Trophoblast cell (in vitro differentiated cells and primary cell): ENCODE data around the gene ACCS.

Source experiments
- DNase-seq, 2 donors: peaks; one replicate each; pipeline ENCODE4 v3.0.0-alpha.2; 2016
- H2AFZ ChIP-seq: 2 replicates; pipeline ENCODE4 v1.6.1; 2013; ENCODE audit warnings: low read length, moderate library complexity, mild to moderate bottlenecking; ENCODE audit not compliant: insufficient read depth, poor library complexity
- H2AK5ac ChIP-seq: 2 replicates; pipeline ENCODE4 v1.6.1; 2013; ENCODE audit warnings: mild to moderate bottlenecking, low read length
- H2BK120ac ChIP-seq: 2 replicates; pipeline ENCODE4 v1.6.1; 2013; ENCODE audit warnings: low read length, mild to moderate bottlenecking, moderate library complexity; ENCODE audit not compliant: insufficient read depth, poor library complexity
- H2BK12ac ChIP-seq: 2 replicates; pipeline ENCODE4 v1.6.1; 2013; ENCODE audit warnings: mild to moderate bottlenecking, low read length, moderate library complexity
- H2BK5ac ChIP-seq: 2 replicates; pipeline ENCODE4 v1.6.1; 2013; ENCODE audit warnings: low read length, low read depth, moderate library complexity, mild to moderate bottlenecking; ENCODE audit not compliant: poor library complexity
- H3K14ac ChIP-seq: 2 replicates; pipeline ENCODE4 v1.6.1; 2013; ENCODE audit warnings: mild to moderate bottlenecking, low read length
- H3K18ac ChIP-seq: 2 replicates; pipeline ENCODE4 v1.6.1; 2013; ENCODE audit warnings: mild to moderate bottlenecking, low read length
- H3K23ac ChIP-seq: 2 replicates; pipeline ENCODE4 v1.6.1; 2013; ENCODE audit warnings: low read length
- H3K27ac ChIP-seq: 2 replicates; pipeline ENCODE4 v1.5.1; 2013; ENCODE audit warnings: low read depth, mild to moderate bottlenecking, inconsistent platforms, low read length, moderate library complexity
- H3K27me3 ChIP-seq: 2 replicates; pipeline ENCODE4 v1.6.1; 2013; ENCODE audit warnings: inconsistent platforms, mild to moderate bottlenecking, low read length, moderate library complexity; ENCODE audit not compliant: insufficient read depth
- H3K36me3 ChIP-seq, 2 experiments: 1 replicate in 1 of 2; 2 replicates in 1 of 2; pipeline ENCODE4 v1.6.1; 2013; ENCODE audit warnings: low read length in 2 of 2, mild to moderate bottlenecking in 2 of 2, moderate library complexity in 1 of 2; ENCODE audit not compliant: insufficient read depth in 2 of 2, control insufficient read depth in 1 of 2
- H3K4ac ChIP-seq: 2 replicates; pipeline ENCODE4 v1.6.1; 2013; ENCODE audit warnings: low read depth, mild to moderate bottlenecking, low read length, moderate library complexity
- H3K4me1 ChIP-seq, 2 experiments: 1 replicate in 1 of 2; 2 replicates in 1 of 2; pipeline ENCODE4 v1.6.1; 2013; ENCODE audit warnings: low read length in 2 of 2, mild to moderate bottlenecking in 2 of 2, moderate library complexity in 1 of 2; ENCODE audit not compliant: insufficient read depth in 2 of 2, control insufficient read depth in 1 of 2
- H3K4me2 ChIP-seq: 2 replicates; pipeline ENCODE4 v1.6.1; 2013; ENCODE audit warnings: inconsistent platforms, mild to moderate bottlenecking, low read length, moderate library complexity
- H3K4me3 ChIP-seq: 2 replicates; pipeline ENCODE4 v1.5.1; 2013; ENCODE audit warnings: mild to moderate bottlenecking, low read depth, low read length, inconsistent platforms
- H3K79me1 ChIP-seq: one replicate; pipeline ENCODE4 v1.6.1; 2013; ENCODE audit warnings: low read length
- H3K79me2 ChIP-seq: 2 replicates; pipeline ENCODE4 v1.6.1; 2013; ENCODE audit warnings: low read length, mild to moderate bottlenecking; ENCODE audit not compliant: control insufficient read depth, insufficient read depth, poor library complexity
- H3K9ac ChIP-seq: 2 replicates; pipeline ENCODE4 v1.6.1; 2013; ENCODE audit warnings: mild to moderate bottlenecking, low read length
- H3K9me3 ChIP-seq: 2 replicates; pipeline ENCODE4 v1.6.1; 2013; ENCODE audit warnings: low read depth, mild to moderate bottlenecking, control low read depth, inconsistent platforms, low read length; ENCODE audit not compliant: insufficient read depth
- H4K12ac ChIP-seq: 2 replicates; pipeline ENCODE4 v1.6.1; 2013; ENCODE audit warnings: low read depth, mild to moderate bottlenecking, low read length, moderate library complexity
- H4K8ac ChIP-seq: 2 replicates; pipeline ENCODE4 v1.6.1; 2013; ENCODE audit warnings: low read depth, mild to moderate bottlenecking, low read length, moderate library complexity
- H4K91ac ChIP-seq: one replicate; pipeline ENCODE4 v1.6.1; 2013; ENCODE audit warnings: low read depth, mild to moderate bottlenecking, low read length, moderate library complexity
- WGBS: extraction: QIAGEN DNeasy Blood & Tissue Kit; methylation state at CpG from one replicate; pipeline ENCODE4 v1.1.7; 2013; ENCODE audit warnings: missing lambda C conversion rate; ENCODE audit not compliant: insufficient read length, insufficient coverage; ENCODE audit errors: extremely low coverage; 5-methylcytosine and 5-hydroxymethylcytosine counted together

ACCS gene

GRCh38 chr11:44033856-44034255 lies 32.2 kb upstream of the ACCS start:
- H3K18ac ChIP-seq, result no peak overlapping the region
- H3K23ac ChIP-seq, result no peak overlapping the region

GRCh38 chr11:44034639-44035038 lies 31.4 kb upstream of the ACCS start:
- no peak overlapping the region for H3K4me2 ChIP-seq
- H3K79me2 ChIP-seq, result no peaks in the 10 kb centered on the region
- peaks cover 6 to 17% of the 10 kb centered on the region in 2 experiments for H3K4me1 ChIP-seq
- no peaks in the 10 kb centered on the region for H3K36me3 ChIP-seq
- H2AFZ ChIP-seq, result no peak overlapping the region
- H3K9ac ChIP-seq, result no peak overlapping the region
- H2BK5ac ChIP-seq, result no peak overlapping the region
- H3K27me3 ChIP-seq, result no peaks in the 10 kb centered on the region
- no peak overlapping the region for H3K18ac ChIP-seq
- H2AK5ac ChIP-seq, result no peak overlapping the region
- H4K8ac ChIP-seq, result no peak overlapping the region
- no peak overlapping the region for H2BK12ac ChIP-seq
- no peak overlapping the region for H2BK120ac ChIP-seq
- H3K4ac ChIP-seq, result no peak overlapping the region
- no peaks in the 10 kb centered on the region for H3K79me1 ChIP-seq
- no peak overlapping the region for H3K4me3 ChIP-seq
- H4K12ac ChIP-seq, result no peak overlapping the region
- H3K14ac ChIP-seq, result no peak overlapping the region
- no peak overlapping the region for H4K91ac ChIP-seq
- H3K9me3 ChIP-seq, result peaks cover 2% of the 10 kb centered on the region
- no peak overlapping the region for H3K27ac ChIP-seq
- DNase-seq, result no peak
- H3K23ac ChIP-seq, result no peak overlapping the region

More at GRCh38 chr11:44033856-44034255, 32.2 kb upstream of the ACCS start:
- no peak overlapping the region for H2AFZ ChIP-seq
- no peak overlapping the region for H2BK5ac ChIP-seq
- no peak overlapping the region for H3K4ac ChIP-seq
- DNase-seq, result no peak
- no peak overlapping the region for H2BK120ac ChIP-seq
- no peak overlapping the region for H4K91ac ChIP-seq
- H3K4me3 ChIP-seq, result no peak overlapping the region
- H2BK12ac ChIP-seq, result no peak overlapping the region
- no peak overlapping the region for H3K4me2 ChIP-seq
- no peak overlapping the region for H3K27ac ChIP-seq
- WGBS, result no CpG with 5 or more reads among the region's 3 CpGs
- peaks cover 2% of the 10 kb centered on the region for H3K9me3 ChIP-seq
- no peak overlapping the region for H2AK5ac ChIP-seq
- H3K79me1 ChIP-seq, result no peaks in the 10 kb centered on the region
- H3K9ac ChIP-seq, result no peak overlapping the region
- no peak overlapping the region for H4K12ac ChIP-seq
- peaks cover 6 to 20% of the 10 kb centered on the region in 2 experiments for H3K4me1 ChIP-seq
- no peaks in the 10 kb centered on the region for H3K36me3 ChIP-seq
- no peaks in the 10 kb centered on the region for H3K27me3 ChIP-seq
- H4K8ac ChIP-seq, result no peak overlapping the region
- no peaks in the 10 kb centered on the region for H3K79me2 ChIP-seq
- no peak overlapping the region for H3K14ac ChIP-seq

- Histone ChIP-seq H4K12ac (no peak overlapping the region), H3K4me2 (no peak overlapping the region), H3K4me3 (no peak overlapping the region), H3K79me1 (no peaks in the 10 kb centered on the region), H3K14ac (no peak overlapping the region), H4K91ac (no peak overlapping the region), H3K79me2 (no peaks in the 10 kb centered on the region), H3K18ac (no peak overlapping the region), H2BK12ac (no peak overlapping the region), H3K4me1 (peaks cover 2 to 4% of the 10 kb centered on the region in 2 experiments), H2BK120ac (no peak overlapping the region), H2BK5ac (no peak overlapping the region), H3K4ac (no peak overlapping the region), H3K27me3 (no peaks in the 10 kb centered on the region), H3K23ac (peak overlapping the region; percentile 15), H2AK5ac (no peak overlapping the region), H3K9ac (peak overlapping the region; percentile 2), H3K36me3 (no peaks in the 10 kb centered on the region), H3K9me3 (peaks cover 4% of the 10 kb centered on the region), H3K27ac (no peak overlapping the region), H4K8ac (no peak overlapping the region), H2AFZ (no peak overlapping the region)
- peak; percentile 76 to 90 for DNase-seq
- WGBS, result no CpG with 5 or more reads among the region's 12 CpGs
Measured at GRCh38 chr11:44036811-44037657, 29.0 kb upstream of the ACCS start.

GRCh38 chr11:44037658-44037998 lies 28.4 kb upstream of the ACCS start:
- DNase-seq, result no peak
- Histone ChIP-seq H3K36me3 (no peaks in the 10 kb centered on the region), H3K27ac (no peak overlapping the region), H3K18ac (no peak overlapping the region), H2AFZ (no peak overlapping the region), H3K4me3 (no peak overlapping the region), H3K79me1 (no peaks in the 10 kb centered on the region), H3K4ac (no peak overlapping the region), H3K4me2 (no peak overlapping the region), H3K4me1 (no peaks in the 10 kb centered on the region), H2BK12ac (no peak overlapping the region), H3K9ac (no peak overlapping the region), H3K23ac (no peak overlapping the region), H2BK5ac (no peak overlapping the region), H2BK120ac (no peak overlapping the region), H3K79me2 (no peaks in the 10 kb centered on the region), H3K9me3 (peaks cover 4% of the 10 kb centered on the region), H3K27me3 (no peaks in the 10 kb centered on the region), H4K12ac (no peak overlapping the region), H3K14ac (no peak overlapping the region), H4K91ac (no peak overlapping the region), H2AK5ac (no peak overlapping the region), H4K8ac (no peak overlapping the region)
- WGBS, result no CpG with 5 or more reads among the region's 2 CpGs
